GM12891 (cell line): ENCODE results near the gene DQX1.

Experiments
- PAX5 ChIP-seq: IDR thresholded peaks from 2 replicates; pipeline ENCODE4 v1.6.1; 2011; ENCODE audit warnings: low read length, moderate library complexity, mild to moderate bottlenecking; ENCODE audit not compliant: insufficient read depth, severe bottlenecking
- POLR2A ChIP-seq: IDR thresholded peaks from 2 replicates; pipeline ENCODE4 v1.6.1; 2011; ENCODE audit warnings: low read depth, low read length, control low read depth

- TF ChIP-seq POLR2A (peak; percentile 79), PAX5 (no peak)
Measured at GRCh38 chr2:74530239-74531187, 4.5 kb upstream of the DQX1 start.
